NCI-H345 treated with DMSO at 0.1 percent for 48 hours (cell line): ENCODE measurements around the gene HCN1.
"Not testable (repeated sequence)": the region's sequence is repeated elsewhere in the genome, so short reads cannot be mapped to it uniquely, and the experiment has no call there.

Source experiments
- DNase-seq: peaks from one replicate; lab custom pipeline; 2025; ENCODE audit not compliant: unreplicated experiment; lab: John Stamatoyannopoulos, UW

The HCN1 gene

DNA sequence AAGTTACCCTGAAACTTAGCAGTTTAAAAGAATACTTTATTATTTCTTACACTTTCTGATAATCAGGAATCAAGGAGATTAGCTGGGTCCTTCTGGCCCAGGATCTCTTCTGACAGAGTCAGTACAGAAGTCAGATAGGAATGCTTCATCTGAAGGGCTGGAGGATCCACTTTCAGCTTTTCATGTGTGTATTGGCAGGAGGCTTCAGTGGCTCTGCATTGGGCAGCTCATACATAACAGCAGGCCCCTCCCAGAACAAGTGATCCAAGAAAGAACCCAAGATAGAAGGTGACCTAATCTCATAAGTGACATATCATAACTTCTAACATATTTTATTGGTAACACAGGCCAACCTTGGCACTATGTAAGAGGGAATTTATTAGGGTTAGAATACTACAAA lies 258.4 kb downstream of the HCN1 start:
- no peak for DNase-seq

DNA sequence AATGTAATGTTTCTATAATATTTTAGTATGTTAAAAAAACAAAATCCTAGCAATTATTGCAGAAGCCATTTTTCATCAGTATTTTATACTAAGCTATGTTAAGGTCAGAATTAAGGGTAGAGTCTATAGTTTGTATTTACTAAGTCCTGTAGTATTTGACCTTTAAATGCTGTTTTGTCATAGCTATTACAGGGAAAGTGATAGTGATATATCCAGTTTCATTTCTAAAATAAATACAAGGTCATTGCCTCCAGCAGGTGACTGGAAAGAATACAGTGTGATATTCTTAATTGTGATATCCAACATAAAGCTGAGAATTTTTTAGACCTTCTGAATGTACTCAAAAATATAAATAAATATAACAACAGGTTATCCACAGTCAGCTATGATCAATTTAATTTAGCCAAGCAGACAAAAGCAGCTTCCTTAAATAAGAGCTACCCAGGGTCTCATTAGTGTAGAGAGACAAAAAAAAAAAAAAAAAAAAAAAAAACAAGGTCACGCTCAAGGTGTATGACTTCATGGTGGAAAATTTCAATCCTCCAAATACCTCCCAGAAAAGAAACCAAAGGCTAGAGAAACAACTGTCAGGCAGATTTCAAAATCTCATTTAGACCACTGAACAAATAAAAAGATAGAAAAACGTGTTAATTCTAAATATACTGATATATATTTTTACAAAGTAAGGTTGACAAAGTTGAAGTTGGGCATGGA lies 278.7 kb downstream of the HCN1 start:
- no peak for DNase-seq

DNA sequence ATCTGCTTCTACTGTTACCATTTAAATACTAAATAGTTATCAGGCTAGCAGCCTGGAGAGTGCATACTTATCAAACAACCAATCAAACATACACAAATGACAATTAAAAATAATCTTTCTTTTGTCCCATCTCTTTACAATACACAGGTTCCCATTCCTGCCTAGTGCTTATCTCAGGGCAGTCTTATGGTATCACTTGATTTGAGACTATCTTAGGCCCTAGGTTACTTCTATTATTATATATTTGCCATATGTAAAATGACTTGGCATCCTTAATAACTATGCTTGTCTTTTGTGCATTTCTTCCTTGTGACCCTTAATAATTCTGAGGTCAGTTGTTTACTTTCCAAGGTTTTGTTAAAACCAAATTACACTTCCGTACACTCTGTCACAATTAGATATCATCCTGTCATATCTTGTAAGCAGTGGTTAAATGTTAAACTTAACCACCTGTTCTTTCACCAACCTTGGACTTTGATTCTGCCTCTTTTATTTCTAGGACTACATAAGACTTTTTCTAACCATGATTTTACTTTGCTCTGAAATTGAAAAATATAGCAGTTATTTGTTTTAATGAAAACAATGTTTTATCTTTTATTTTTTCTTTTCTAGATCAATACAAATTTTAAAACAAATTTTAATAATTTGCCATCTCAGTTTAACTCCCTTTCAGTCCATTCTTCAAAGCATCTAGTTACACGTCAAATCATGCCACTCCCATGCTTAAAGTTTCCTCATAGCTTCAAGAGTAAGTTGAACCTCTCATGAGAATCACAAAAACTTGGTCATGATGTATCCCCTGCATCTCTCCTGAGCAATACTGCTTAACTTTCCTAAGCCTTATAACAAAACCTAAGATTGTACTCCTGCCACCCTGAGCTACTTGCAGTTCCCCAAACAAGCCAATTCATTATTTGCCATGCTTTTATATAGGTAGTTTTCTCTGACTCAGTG lies 281.3 kb downstream of the HCN1 start:
- DNase-seq: no peak

DNA sequence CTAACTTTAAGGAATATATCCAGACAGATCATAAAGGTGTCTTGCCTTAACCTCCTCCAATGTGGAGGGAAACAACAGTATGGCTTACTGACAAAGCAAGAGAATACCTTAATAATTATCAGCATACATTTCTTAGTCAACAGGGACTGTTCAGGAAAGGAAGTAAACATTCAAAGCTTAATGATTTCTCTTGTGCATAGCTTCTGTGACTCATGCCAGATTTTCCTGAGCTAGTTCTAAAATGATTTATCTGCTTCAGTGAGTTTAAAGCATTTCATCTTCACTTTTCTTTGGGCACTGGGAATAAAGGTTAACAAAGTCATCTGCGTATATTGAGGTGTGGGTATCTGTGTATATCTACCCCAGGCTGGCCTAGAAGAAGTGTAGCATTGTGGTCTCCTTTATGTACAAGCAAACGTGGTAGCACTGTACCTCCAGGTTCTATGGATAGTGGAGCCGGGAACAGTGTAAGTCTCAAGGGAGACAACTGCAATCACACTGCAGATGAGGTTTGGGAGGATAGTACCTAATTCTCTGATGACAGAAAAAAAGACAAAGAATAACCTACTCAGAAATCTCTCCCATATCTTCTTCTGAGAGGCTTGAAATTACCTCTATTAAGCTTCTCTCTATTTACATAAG lies 284.1 kb downstream of the HCN1 start:
- no peak for DNase-seq

DNA sequence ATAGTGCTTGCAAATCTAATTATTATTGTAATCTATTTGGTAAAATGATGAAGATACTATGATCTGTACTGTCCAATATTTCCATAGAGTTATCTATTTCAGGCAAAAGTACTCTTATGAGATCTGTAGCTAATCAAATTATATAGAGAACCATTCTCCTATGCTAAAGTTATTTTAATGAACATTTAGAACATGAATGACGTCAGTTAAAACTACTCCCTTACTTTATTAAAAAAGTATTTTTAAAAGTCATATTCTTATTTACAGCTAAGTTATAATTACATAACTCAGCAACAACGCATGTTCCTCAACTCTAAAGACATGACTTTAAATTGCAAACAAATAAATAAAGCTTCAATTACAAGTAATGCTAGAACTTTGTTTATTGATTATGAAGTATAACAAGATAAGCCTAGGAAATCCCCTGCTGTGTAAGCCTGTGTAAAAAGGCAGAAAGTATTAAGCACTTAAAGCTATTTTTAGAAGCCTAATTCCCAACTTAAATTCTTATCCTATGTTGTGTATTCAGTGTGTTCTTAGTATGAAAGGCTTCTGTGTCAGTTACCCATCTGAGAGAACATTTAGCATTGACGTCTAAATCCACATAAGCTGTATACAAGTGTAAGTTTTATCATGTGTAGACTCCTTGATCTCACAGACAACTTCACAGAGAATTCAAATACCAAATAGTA lies 285.7 kb downstream of the HCN1 start:
- no peak for DNase-seq

GRCh38 chr5:45408067-45408466 lies 288.1 kb downstream of the HCN1 start:
- DNase-seq: no peak

GRCh38 chr5:45402804-45403455 lies 293.2 kb downstream of the HCN1 start:
- no peak for DNase-seq

DNA sequence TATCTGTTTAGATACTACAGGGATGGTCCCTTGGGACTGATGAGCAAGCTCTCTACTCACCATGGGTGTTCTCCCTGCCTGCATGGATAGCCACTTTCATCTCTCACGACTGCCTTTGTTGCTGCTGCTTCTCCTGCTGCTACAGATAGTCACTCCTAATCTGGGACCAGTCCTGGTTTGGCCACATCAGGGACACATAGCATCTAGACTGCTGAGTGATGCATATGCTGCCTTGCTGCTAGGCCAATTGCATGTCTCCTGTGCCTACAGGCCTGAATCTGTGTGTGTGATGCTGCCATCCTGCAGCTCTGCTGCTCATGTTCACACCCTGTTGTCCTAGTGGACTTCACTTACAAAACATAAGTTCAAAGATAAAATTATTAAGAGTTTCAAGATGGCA lies 297.1 kb downstream of the HCN1 start:
- no peak for DNase-seq

- DNase-seq: no peak
Observed at GRCh38 chr5:45385321-45386058, 310.7 kb downstream of the HCN1 start.

- DNase-seq: no peak
Observed at GRCh38 chr5:45383985-45384384, 312.2 kb downstream of the HCN1 start.

DNA sequence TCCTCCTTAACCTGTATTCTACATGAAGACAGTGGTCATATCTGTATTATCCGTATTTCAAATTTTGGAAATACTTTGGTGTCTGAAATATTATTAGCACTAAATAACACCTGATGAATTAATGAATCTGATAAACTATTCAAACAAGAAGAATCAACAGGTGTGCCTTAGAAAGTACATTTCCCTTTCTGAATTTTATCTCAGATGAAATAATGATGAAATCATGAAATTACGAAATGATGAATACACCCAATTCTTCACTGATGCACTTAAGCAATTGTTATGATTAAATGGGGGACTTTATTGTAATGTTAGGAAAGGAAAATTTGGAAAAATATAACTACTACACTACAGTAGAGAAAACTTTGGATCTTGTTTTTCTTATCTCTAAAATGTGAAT lies 313.6 kb downstream of the HCN1 start:
- DNase-seq: no peak

GRCh38 chr5:45376417-45376816 lies 319.8 kb downstream of the HCN1 start:
- no peak for DNase-seq

DNA sequence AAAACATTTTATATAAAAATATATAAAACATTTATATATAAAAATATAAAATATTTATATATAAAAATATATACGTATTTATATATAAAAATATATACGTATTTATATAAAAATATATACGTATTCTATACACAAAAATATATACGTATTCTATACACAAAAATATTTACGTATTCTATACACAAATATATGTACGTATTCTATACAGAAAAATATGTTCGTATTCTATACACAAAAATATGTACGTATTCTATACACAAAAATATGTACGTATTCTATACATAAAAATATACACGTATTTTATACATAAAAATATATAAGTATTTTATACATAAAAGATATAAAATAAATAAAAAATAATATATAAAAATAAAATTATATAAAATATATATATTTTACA lies 323.6 kb downstream of the HCN1 start:
- DNase-seq: no peak

DNA sequence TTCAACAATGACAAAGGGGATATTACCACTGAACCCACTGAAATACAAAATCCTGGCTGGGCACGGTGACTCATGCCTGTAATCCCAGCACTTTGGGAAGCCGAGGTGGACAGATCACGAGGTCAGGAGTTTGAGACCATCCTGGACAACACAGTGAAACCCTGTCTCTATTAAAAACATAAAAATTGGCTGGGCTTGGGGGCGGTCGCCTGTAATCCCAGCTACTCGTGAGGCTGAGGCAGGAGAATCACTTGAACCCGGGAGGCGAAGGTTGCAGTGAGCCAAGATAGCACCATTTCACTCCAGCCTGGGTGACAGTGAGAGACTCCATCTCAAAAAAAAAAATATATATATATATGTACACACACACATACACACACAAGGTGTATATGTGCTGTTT lies 324.8 kb downstream of the HCN1 start:
- DNase-seq: not testable (repeated sequence)

GRCh38 chr5:45355189-45355992 lies 340.8 kb downstream of the HCN1 start:
- no peak for DNase-seq

- no peak for DNase-seq
Observed at GRCh38 chr5:45336464-45336863, 359.7 kb downstream of the HCN1 start.

DNA sequence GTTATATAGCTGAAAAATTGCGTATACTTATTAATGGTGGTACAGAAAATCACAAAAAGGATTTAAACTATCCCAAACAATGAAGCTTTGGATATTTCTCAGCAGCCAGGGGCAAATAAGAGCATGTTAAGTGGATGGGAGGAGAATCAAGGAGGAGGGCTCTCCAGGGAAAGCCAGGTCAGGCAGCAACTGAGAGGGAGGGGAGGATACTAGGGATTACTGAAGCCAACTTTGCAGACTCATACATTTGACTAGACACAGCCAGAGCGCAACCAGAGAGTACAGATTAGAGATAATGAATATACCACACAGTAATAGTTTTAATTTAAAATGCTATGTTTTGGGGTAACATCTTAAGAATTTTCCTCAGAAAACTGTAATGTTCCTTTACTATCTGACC lies 360.2 kb downstream of the HCN1 start:
- no peak for DNase-seq

GRCh38 chr5:45335346-45335745 lies 360.8 kb downstream of the HCN1 start:
- no peak for DNase-seq

GRCh38 chr5:45334939-45335338 lies 361.2 kb downstream of the HCN1 start:
- no peak for DNase-seq
